Measurements from ENCODE around the gene JUNB.

- TF ChIP-seq CTCF (IDR thresholded peaks at IDR 0.05) (no peak), POLR2A (IDR thresholded peaks at IDR 0.05) (no peak)
Observed at GRCh38 chr19:12821761-12822160, 30.5 kb downstream of the JUNB start.
